HepG2 (cell line): ENCODE data around the gene C16orf54. TPM values are rescaled to one million over a fixed set of nuclear protein-coding genes. Genes with fewer than 3 reads are reported as not detected.

ENCODE experiments used
- MTA1 ChIP-seq: sonication (generic); formaldehyde crosslinking; IDR thresholded peaks from 2 replicates; pipeline ENCODE4 v1.4.0; 2020; ENCODE audit warnings: missing genetic modification reagents, mild to moderate bottlenecking, borderline replicate concordance
- NAIF1 ChIP-seq: sonication (generic); formaldehyde crosslinking; IDR thresholded peaks from 2 replicates; pipeline ENCODE4 v1.5.0; 2020; ENCODE audit warnings: mild to moderate bottlenecking, missing genetic modification reagents, borderline replicate concordance
- PAWR ChIP-seq: sonication (generic); formaldehyde crosslinking; IDR thresholded peaks from 2 replicates; pipeline ENCODE4 v1.4.0; 2020; ENCODE audit warnings: missing genetic modification reagents, mild to moderate bottlenecking, borderline replicate concordance
- RCOR2 ChIP-seq: IDR thresholded peaks from 2 replicates; pipeline ENCODE4 v1.6.1; 2016; ENCODE audit warnings: missing biosample characterization, missing genetic modification reagents
- TBX3 ChIP-seq: fragments of 450-650 bp; IDR thresholded peaks from 2 replicates; pipeline ENCODE4 v1.6.1; 2017; ENCODE audit warnings: antibody characterized with exemption, mild to moderate bottlenecking, inconsistent platforms, borderline replicate concordance
- U2AF2 ChIP-seq: fragments of 200-400 bp; formaldehyde crosslinking; IDR thresholded peaks from 2 replicates; pipeline ENCODE4 v1.6.1; 2017; ENCODE audit warnings: low read depth, mild to moderate bottlenecking, low read length
- XRCC5 ChIP-seq: fragments of 200-400 bp; formaldehyde crosslinking; optimal IDR thresholded peaks from 2 replicates; pipeline ENCODE3; 2017; ENCODE audit warnings: mild to moderate bottlenecking, low read length
- ZNF205 ChIP-seq: IDR thresholded peaks from 2 replicates; pipeline ENCODE4 v1.6.1; 2018; ENCODE audit warnings: missing biosample characterization, missing genetic modification reagents
- ZNF558 ChIP-seq: sonication (generic); formaldehyde crosslinking; IDR thresholded peaks from 2 replicates; pipeline ENCODE4 v1.9.0; 2022; ENCODE audit warnings: mild to moderate bottlenecking, missing genetic modification reagents, borderline replicate concordance
- polyA plus RNA-seq, 8 experiments: library from polyadenylated mRNA; depleted of rRNA in 3 of 8; stranded (reverse) in 7 of 8; unstranded in 1 of 8; fragments of >200 nt; fragmentation: Illumina TruSeq in 4 of 8; extraction: Trizol in 4 of 8; gene quantifications; 2 replicates each; pipeline versions ENCODE4 v1.2.1 to v1.2.3, GENCODE V29; 2011 to 2016; ENCODE audit warnings: low read depth in 4 of 8, missing spikeins in 1 of 8, mixed read lengths in 1 of 8; ENCODE audit not compliant: insufficient read depth in 1 of 8
- total RNA-seq, 5 experiments: library from RNA; depleted of rRNA; stranded (reverse); fragments of >200 nt; fragmentation: Illumina TruSeq; extraction: Trizol; gene quantifications; 2 replicates each; pipeline ENCODE4 v1.2.3, GENCODE V29; 2016; ENCODE audit warnings: low read depth in 1 of 5
- TF ChIP-seq, protein P1 (sequence below): sonication (generic); formaldehyde crosslinking; IDR thresholded peaks from 2 replicates; pipeline ENCODE4 v1.4.0; 2020; ENCODE audit warnings: missing genetic modification reagents
- TF ChIP-seq, protein P2 (sequence below): sonication (generic); formaldehyde crosslinking; IDR thresholded peaks from 2 replicates; pipeline ENCODE4 v1.4.0; 2020; ENCODE audit warnings: mild to moderate bottlenecking, missing genetic modification reagents
- TF ChIP-seq, protein P3 (sequence below): sonication (generic); formaldehyde crosslinking; IDR thresholded peaks from 2 replicates; pipeline ENCODE4 v1.5.0; 2020; ENCODE audit warnings: mild to moderate bottlenecking, missing genetic modification reagents, borderline replicate concordance
- TF ChIP-seq, protein P4 (sequence below): sonication (generic); formaldehyde crosslinking; IDR thresholded peaks from 2 replicates; pipeline ENCODE4 v1.4.0; 2020; ENCODE audit warnings: mild to moderate bottlenecking, missing genetic modification reagents

Gene C16orf54
- total and polyA plus RNA-seq, 2 of the 13 experiments (the other 11 are each of a cell fraction or from before 2014, with no cell fraction given), result not detected

DNA sequence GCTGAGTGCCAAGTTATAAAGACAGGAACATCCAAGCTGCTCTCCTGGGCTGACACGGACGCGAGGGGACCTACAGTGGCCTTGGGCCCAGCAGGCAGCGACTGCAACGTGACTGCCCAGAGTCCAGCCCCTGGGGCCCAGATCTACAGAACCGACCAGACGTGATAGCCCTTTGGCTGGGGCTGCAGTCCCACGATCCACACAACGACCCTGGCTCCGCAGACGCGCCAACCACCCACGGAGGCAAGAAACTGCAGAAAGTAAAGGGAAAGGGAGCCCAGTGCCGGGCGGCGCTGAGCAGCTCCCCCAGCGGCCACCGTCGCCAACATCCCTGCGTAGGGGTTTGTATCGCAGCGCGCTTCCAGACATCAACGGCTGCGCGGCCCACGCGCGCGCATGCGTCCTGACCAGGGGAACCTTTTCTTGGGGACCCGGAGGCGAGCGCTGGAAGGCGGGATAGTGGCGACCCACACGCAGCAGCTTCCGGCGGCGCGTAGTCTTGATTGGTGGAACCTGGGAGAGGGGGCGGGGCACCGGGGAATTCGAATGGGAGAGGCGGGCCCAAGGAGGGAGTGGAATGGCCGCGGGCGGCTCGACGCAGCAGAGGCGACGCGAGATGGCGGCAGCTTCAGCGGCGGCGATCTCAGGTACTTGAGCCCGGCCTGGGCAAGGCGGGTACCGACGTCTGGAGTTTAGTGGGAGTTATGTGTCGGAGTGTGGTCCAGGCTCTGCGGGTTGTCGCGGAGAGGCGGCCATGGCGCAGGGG lies 44.6 kb upstream of the C16orf54 start, which contains the start of gene KIF22 (continued):
- TF ChIP-seq, protein P1, sequence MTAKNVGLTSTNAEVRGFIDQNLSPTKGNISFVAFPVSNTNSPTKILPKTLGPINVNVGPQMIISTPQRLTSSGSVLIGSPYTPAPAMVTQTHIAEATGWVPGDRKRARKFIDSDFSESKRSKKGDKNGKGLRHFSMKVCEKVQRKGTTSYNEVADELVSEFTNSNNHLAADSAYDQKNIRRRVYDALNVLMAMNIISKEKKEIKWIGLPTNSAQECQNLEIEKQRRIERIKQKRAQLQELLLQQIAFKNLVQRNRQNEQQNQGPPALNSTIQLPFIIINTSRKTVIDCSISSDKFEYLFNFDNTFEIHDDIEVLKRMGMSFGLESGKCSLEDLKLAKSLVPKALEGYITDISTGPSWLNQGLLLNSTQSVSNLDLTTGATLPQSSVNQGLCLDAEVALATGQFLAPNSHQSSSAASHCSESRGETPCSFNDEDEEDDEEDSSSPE (CRISPR knock-in tag), result peak; percentile 99
- TF ChIP-seq MTA1 (CRISPR knock-in tag) (peak; percentile 96), TBX3 (no peak; the same call in 1 of the 2 replicates), RCOR2 (0 out of 2 replicates have a peak, but pooled peaks have one; percentile 46), ZNF558 (CRISPR knock-in tag) (peak; percentile 81; the same call in 1 of the 2 replicates), U2AF2 (peak; percentile 60; the same call in 1 of the 2 replicates), ZNF205 (CRISPR knock-in tag) (peak; percentile 90), NAIF1 (peak; percentile 92), XRCC5 (peak; percentile 99), PAWR (peak; percentile 87; the same call in 1 of the 2 replicates)
- TF ChIP-seq, protein P2, sequence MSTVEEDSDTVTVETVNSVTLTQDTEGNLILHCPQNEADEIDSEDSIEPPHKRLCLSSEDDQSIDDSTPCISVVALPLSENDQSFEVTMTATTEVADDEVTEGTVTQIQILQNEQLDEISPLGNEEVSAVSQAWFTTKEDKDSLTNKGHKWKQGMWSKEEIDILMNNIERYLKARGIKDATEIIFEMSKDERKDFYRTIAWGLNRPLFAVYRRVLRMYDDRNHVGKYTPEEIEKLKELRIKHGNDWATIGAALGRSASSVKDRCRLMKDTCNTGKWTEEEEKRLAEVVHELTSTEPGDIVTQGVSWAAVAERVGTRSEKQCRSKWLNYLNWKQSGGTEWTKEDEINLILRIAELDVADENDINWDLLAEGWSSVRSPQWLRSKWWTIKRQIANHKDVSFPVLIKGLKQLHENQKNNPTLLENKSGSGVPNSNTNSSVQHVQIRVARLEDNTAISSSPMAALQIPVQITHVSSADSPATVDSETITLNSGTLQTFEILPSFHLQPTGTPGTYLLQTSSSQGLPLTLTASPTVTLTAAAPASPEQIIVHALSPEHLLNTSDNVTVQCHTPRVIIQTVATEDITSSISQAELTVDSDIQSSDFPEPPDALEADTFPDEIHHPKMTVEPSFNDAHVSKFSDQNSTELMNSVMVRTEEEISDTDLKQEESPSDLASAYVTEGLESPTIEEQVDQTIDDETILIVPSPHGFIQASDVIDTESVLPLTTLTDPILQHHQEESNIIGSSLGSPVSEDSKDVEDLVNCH (CRISPR knock-in tag), result no peak
- TF ChIP-seq, protein P3, sequence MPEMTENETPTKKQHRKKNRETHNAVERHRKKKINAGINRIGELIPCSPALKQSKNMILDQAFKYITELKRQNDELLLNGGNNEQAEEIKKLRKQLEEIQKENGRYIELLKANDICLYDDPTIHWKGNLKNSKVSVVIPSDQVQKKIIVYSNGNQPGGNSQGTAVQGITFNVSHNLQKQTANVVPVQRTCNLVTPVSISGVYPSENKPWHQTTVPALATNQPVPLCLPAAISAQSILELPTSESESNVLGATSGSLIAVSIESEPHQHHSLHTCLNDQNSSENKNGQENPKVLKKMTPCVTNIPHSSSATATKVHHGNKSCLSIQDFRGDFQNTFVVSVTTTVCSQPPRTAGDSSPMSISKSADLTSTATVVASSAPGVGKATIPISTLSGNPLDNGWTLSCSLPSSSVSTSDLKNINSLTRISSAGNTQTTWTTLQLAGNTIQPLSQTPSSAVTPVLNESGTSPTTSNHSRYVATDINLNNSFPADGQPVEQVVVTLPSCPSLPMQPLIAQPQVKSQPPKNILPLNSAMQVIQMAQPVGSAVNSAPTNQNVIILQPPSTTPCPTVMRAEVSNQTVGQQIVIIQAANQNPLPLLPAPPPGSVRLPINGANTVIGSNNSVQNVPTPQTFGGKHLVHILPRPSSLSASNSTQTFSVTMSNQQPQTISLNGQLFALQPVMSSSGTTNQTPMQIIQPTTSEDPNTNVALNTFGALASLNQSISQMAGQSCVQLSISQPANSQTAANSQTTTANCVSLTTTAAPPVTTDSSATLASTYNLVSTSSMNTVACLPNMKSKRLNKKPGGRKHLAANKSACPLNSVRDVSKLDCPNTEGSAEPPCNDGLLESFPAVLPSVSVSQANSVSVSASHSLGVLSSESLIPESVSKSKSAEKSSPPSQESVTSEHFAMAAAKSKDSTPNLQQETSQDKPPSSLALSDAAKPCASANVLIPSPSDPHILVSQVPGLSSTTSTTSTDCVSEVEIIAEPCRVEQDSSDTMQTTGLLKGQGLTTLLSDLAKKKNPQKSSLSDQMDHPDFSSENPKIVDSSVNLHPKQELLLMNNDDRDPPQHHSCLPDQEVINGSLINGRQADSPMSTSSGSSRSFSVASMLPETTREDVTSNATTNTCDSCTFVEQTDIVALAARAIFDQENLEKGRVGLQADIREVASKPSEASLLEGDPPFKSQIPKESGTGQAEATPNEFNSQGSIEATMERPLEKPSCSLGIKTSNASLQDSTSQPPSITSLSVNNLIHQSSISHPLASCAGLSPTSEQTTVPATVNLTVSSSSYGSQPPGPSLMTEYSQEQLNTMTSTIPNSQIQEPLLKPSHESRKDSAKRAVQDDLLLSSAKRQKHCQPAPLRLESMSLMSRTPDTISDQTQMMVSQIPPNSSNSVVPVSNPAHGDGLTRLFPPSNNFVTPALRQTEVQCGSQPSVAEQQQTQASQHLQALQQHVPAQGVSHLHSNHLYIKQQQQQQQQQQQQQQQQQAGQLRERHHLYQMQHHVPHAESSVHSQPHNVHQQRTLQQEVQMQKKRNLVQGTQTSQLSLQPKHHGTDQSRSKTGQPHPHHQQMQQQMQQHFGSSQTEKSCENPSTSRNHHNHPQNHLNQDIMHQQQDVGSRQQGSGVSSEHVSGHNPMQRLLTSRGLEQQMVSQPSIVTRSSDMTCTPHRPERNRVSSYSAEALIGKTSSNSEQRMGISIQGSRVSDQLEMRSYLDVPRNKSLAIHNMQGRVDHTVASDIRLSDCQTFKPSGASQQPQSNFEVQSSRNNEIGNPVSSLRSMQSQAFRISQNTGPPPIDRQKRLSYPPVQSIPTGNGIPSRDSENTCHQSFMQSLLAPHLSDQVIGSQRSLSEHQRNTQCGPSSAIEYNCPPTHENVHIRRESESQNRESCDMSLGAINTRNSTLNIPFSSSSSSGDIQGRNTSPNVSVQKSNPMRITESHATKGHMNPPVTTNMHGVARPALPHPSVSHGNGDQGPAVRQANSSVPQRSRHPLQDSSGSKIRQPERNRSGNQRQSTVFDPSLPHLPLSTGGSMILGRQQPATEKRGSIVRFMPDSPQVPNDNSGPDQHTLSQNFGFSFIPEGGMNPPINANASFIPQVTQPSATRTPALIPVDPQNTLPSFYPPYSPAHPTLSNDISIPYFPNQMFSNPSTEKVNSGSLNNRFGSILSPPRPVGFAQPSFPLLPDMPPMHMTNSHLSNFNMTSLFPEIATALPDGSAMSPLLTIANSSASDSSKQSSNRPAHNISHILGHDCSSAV (CRISPR knock-in tag), result peak; percentile 97
- TF ChIP-seq, protein P4, sequence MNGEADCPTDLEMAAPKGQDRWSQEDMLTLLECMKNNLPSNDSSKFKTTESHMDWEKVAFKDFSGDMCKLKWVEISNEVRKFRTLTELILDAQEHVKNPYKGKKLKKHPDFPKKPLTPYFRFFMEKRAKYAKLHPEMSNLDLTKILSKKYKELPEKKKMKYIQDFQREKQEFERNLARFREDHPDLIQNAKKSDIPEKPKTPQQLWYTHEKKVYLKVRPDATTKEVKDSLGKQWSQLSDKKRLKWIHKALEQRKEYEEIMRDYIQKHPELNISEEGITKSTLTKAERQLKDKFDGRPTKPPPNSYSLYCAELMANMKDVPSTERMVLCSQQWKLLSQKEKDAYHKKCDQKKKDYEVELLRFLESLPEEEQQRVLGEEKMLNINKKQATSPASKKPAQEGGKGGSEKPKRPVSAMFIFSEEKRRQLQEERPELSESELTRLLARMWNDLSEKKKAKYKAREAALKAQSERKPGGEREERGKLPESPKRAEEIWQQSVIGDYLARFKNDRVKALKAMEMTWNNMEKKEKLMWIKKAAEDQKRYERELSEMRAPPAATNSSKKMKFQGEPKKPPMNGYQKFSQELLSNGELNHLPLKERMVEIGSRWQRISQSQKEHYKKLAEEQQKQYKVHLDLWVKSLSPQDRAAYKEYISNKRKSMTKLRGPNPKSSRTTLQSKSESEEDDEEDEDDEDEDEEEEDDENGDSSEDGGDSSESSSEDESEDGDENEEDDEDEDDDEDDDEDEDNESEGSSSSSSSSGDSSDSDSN (CRISPR knock-in tag), result peak; percentile 94
